ENCODE data around the gene PRKX.
"Not testable (repeated sequence)": the region's sequence is repeated elsewhere in the genome, so short reads cannot be mapped to it uniquely, and the experiment has no call there.

PRKX gene

GRCh38 chrX:3712870-3713224 lies 602 bp downstream of the PRKX start:
- TF ChIP-seq EZH2phosphoT487 (conservative IDR thresholded peaks at IDR 0.05; ENCODE audit: low read length) (no peak), CTCF (IDR thresholded peaks at IDR 0.05; ENCODE audit: insufficient read depth, low read length, poor library complexity, severe bottlenecking) (no peak)
- H3K79me2 ChIP-seq (ENCODE audit: insufficient read depth, low read length): peaks cover 41% of the 10 kb centered on the region
- H3K9me3 ChIP-seq (ENCODE audit: insufficient read depth, low read length): no peaks in the 10 kb centered on the region
- H4K20me1 ChIP-seq (ENCODE audit: low read depth, low read length): no peaks in the 10 kb centered on the region
- H3K27ac ChIP-seq (ENCODE audit: low read depth, low read length): peak overlapping the region; percentile 56; the same call in 1 of the 2 replicates
- H3K4me2 ChIP-seq (ENCODE audit: low read depth, low read length, poor library complexity, severe bottlenecking): peak overlapping the region; percentile 87
- no peaks in the 10 kb centered on the region for H3K9me2 ChIP-seq (replicated peaks; ENCODE audit: insufficient read depth, low read length)
- H3K9ac ChIP-seq (ENCODE audit: low read length): peak overlapping the region; percentile 72
- peak overlapping the region; percentile 41 for H2AFZ ChIP-seq (ENCODE audit: low read depth, low read length, severe bottlenecking)
- peak overlapping the region; percentile 65 for H3K4me3 ChIP-seq (ENCODE audit: insufficient read depth, low read length, poor library complexity, severe bottlenecking)
- H3F3A ChIP-seq (ENCODE audit: insufficient read depth): no peaks in the 10 kb centered on the region
- H3K36me3 ChIP-seq (ENCODE audit: low read length): no peaks in the 10 kb centered on the region
- no peaks in the 10 kb centered on the region for H3K27me3 ChIP-seq (ENCODE audit: low read length)

DNA sequence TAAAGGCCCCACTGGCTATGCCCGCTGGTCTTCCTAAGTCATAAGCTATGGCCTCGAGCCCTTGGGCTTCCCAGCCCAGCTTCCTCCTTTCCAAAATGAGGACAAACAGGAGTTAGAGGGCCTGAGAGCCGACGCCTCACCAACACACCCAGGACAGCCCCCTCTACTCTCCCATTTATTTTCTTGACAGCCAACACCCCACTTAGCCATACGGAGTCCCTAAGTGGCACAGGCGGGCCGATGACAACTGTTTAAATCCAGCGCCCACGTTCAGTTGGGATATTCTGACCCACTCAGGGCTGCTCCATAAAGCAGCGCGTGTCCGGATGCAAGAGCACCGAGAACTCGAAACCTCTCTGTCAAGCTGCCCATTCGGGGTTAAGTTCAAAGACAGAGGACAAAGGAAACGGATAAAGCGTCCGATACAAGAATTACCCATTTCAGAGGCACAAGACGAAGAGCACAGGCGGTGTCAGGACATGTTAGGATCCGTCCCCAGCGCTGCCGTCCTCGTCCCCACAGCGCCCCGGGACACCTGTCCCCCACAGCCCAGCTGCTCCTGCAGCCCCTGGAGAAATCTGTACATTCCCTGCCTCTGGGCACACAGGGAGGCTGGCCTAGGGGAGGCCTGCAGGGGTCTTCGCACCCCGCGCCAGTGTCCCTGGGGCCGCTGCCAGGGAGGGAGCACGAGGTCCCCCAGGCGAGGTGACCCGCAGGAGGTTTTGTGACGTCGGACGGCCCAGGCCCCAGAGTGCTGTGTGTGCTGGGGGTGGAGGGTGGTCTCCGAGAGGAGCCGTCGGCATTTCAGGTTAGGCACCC lies 1.2 kb downstream of the PRKX start:
- Histone ChIP-seq H3K27me3 (ENCODE audit: low read length) (no peaks in the 10 kb centered on the region), H3K9me2 (replicated peaks; ENCODE audit: insufficient read depth, low read length) (no peaks in the 10 kb centered on the region), H3K27ac (ENCODE audit: low read depth, low read length) (peak overlapping the region; percentile 56; the same call in 1 of the 2 replicates), H3K79me2 (ENCODE audit: insufficient read depth, low read length) (peaks cover 41% of the 10 kb centered on the region), H3K9me3 (ENCODE audit: insufficient read depth, low read length) (no peaks in the 10 kb centered on the region), H3K36me3 (ENCODE audit: low read length) (no peaks in the 10 kb centered on the region), H3K9ac (ENCODE audit: low read length) (peak overlapping the region; percentile 72), H3K4me2 (ENCODE audit: low read depth, low read length, poor library complexity, severe bottlenecking) (peak overlapping the region; percentile 87), H3F3A (ENCODE audit: insufficient read depth) (no peaks in the 10 kb centered on the region), H4K20me1 (ENCODE audit: low read depth, low read length) (no peaks in the 10 kb centered on the region), H2AFZ (ENCODE audit: low read depth, low read length, severe bottlenecking) (peak overlapping the region; percentile 41), H3K4me3 (ENCODE audit: insufficient read depth, low read length, poor library complexity, severe bottlenecking) (peak overlapping the region; percentile 65)
- TF ChIP-seq EZH2phosphoT487 (conservative IDR thresholded peaks at IDR 0.05; ENCODE audit: low read length) (no peak), CTCF (IDR thresholded peaks at IDR 0.05; ENCODE audit: insufficient read depth, low read length, poor library complexity, severe bottlenecking) (no peak)

- H4K20me1 ChIP-seq (ENCODE audit: low read depth, low read length): no peaks in the 10 kb centered on the region
- H3K9me3 ChIP-seq (ENCODE audit: insufficient read depth, low read length): no peaks in the 10 kb centered on the region
- peak overlapping the region; percentile 87 for H3K4me2 ChIP-seq (ENCODE audit: low read depth, low read length, poor library complexity, severe bottlenecking)
- no peaks in the 10 kb centered on the region for H3F3A ChIP-seq (ENCODE audit: insufficient read depth)
- H3K27me3 ChIP-seq (ENCODE audit: low read length): no peaks in the 10 kb centered on the region
- peaks cover 46% of the 10 kb centered on the region for H3K79me2 ChIP-seq (ENCODE audit: insufficient read depth, low read length)
- peak overlapping the region; percentile 56 for H3K27ac ChIP-seq (ENCODE audit: low read depth, low read length)
- no peaks in the 10 kb centered on the region for H3K36me3 ChIP-seq (ENCODE audit: low read length)
- peak overlapping the region; percentile 65 for H3K4me3 ChIP-seq (ENCODE audit: insufficient read depth, low read length, poor library complexity, severe bottlenecking)
- H3K9me2 ChIP-seq (replicated peaks; ENCODE audit: insufficient read depth, low read length): no peaks in the 10 kb centered on the region
- TF ChIP-seq CTCF (IDR thresholded peaks at IDR 0.05; ENCODE audit: insufficient read depth, low read length, poor library complexity, severe bottlenecking) (no peak), EZH2phosphoT487 (conservative IDR thresholded peaks at IDR 0.05; ENCODE audit: low read length) (no peak)
- no peak overlapping the region for H2AFZ ChIP-seq (ENCODE audit: low read depth, low read length, severe bottlenecking)
- peak overlapping the region; percentile 72 for H3K9ac ChIP-seq (ENCODE audit: low read length)
These were observed 2.0 kb downstream of the PRKX start for GRCh38 chrX:3711331-3711917.

DNA sequence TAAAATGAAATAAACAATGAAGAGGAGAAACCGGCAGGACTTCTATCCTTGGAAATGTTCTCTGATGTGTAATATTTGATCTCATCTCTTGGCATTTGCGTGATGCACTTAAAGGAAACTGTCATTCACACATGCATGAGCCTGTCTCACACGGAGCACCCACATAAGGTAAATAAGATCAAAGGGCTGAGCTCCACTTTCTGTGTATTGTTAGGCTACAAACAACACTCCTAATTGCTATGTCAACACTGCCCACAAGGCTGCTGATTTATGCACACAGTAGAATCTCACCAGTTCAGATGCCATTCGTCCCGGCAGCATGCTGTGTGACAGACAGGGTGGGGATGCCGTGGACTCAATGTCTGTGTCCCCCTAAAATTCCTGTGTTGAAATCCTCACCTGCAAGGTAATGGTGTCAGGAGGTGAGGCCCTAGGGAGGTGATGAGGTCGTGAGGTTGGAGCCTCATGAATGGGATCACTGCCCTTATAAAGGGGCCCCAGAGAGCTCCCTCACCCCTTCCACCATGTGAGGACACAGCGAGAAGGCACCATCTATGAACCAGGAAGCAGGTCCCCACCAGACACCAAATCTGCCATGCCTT lies 5.7 kb downstream of the PRKX start:
- peaks cover 43% of the 10 kb centered on the region for H3K79me2 ChIP-seq (ENCODE audit: insufficient read depth, low read length)
- H4K20me1 ChIP-seq (ENCODE audit: low read depth, low read length); H3K9ac ChIP-seq (ENCODE audit: low read length); H3K9me2 ChIP-seq (replicated peaks; ENCODE audit: insufficient read depth, low read length); H3K27me3 ChIP-seq (ENCODE audit: low read length); H3K9me3 ChIP-seq (ENCODE audit: insufficient read depth, low read length); H2AFZ ChIP-seq (ENCODE audit: low read depth, low read length, severe bottlenecking); H3K4me2 ChIP-seq (ENCODE audit: low read depth, low read length, poor library complexity, severe bottlenecking); H3K4me3 ChIP-seq (ENCODE audit: insufficient read depth, low read length, poor library complexity, severe bottlenecking); H3F3A ChIP-seq (ENCODE audit: insufficient read depth); H3K36me3 ChIP-seq (ENCODE audit: low read length); H3K27ac ChIP-seq (ENCODE audit: low read depth, low read length): not testable (repeated sequence)

Measured in SU-DHL-6 (cell line).